HG02884 (cell line): ENCODE data around the gene KLK1.
"Not testable (repeated sequence)": the region's sequence is repeated elsewhere in the genome, so short reads cannot be mapped to it uniquely, and the experiment has no call there.

ENCODE experiments used
- ATAC-seq: cut with Tn5 transposase; IDR thresholded peaks from one replicate; pipeline ENCODE4 v1.9.1; 2021; ENCODE audit warnings: mild to moderate bottlenecking, moderate library complexity; ENCODE audit not compliant: unreplicated experiment

KLK1 gene

DNA sequence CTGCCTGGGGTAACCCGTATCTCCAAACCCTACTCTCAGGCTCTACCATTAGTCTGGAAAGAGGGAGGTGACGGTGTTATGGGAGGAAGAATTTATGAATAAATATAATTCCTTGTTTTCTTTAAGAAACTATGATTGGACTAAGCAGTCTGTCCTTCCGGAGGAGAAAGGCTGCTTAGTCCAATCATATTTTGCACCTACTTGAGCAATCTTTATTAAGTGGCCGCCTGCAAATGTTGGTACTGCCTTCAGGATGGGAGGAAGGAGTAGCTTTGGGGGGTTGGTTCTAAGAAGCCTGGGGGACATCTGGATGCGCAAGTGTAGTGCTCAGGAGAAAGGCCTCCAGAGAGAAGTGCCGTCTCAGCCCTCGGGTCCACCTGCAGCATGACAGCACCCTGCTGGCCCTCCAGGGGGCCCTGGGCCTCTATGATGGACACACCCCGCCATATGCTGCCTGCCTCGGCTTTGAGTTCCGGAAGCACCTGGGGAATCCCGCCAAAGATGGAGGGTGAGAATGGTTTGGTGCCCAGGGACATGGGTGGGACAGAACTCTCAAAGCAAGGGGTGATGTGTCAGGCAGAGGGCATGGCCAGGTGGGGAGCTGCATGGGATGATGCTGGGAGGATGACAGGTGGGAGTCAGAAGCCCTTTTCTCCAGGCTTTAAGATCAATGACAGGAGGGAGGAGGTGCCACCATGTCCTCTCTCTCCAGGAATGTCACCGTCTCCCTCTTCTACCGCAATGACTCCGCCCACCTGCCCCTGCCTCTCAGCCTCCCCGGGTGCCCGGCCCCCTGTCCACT lies 29.3 kb downstream of the KLK1 start:
- ATAC-seq = no peak

DNA sequence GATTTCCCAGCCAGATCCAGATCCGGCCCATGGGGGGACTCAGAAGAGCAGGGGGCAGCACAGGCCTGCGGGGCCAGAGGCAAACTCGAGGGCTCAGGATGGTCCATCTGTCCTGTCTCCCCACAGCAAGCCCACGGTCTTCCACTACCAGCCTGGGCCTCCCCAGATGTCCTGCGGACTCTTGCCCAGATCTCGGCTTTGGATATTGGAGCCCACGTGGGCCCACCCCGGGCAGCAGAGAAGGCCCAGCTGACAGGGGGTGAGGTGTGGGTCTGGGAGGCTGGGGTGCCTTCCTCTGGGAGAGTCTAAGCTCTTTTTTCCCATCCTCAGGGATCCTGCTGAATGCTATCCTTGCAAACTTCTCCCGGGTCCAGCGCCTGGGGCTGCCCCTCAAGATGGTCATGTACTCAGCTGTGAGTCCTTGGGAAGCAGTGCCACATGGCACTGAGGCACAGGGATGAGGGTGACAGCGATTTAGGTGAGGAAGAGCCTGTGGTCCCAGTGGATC lies 30.0 kb downstream of the KLK1 start:
- no peak for ATAC-seq

DNA sequence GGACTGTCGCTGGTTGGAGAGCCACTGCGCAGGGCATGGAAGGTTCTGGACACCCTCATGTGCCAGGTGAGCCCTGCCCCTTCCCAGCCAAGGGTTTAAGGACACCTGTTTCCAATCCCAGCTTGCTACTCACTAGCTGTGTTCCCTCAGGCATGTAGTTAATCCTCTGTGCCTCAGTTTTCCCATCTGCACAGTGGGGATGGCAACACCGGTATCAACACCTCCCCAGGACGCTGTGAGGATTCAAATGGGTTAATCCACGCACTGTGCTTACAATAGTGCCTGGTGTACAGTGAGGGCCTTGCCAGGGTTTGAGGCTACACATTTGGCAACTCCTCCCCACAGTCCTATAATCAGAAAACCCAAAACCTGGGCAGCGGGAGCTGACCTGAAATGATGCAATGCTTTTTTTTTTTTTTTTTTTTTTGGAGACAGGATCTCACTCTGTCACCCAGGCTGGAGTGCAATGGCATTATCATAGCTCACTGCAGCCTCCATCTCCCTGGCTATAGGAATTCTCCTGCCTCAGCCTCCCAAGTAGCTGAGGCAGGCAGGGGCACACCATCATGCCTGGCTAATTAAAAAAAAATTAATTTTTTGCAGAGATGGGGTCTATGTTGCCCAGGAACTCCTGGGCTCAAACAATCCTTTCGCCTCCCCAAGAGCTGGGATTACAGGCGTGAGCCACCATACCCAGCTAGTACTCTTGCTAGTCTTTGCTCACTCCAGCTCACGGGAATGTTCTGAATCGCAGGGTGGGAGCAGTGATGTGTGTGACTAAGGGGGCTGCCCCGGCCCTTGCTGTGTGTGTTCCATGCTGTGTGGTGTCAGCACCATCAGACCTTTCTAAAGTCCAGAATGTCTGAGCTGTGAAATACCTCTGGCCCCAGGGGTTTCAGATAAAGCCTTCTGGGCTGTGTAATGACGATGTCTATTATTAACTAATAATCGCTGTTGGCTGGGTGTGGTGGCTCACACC lies 31.0 kb downstream of the KLK1 start:
- ATAC-seq = no peak

DNA sequence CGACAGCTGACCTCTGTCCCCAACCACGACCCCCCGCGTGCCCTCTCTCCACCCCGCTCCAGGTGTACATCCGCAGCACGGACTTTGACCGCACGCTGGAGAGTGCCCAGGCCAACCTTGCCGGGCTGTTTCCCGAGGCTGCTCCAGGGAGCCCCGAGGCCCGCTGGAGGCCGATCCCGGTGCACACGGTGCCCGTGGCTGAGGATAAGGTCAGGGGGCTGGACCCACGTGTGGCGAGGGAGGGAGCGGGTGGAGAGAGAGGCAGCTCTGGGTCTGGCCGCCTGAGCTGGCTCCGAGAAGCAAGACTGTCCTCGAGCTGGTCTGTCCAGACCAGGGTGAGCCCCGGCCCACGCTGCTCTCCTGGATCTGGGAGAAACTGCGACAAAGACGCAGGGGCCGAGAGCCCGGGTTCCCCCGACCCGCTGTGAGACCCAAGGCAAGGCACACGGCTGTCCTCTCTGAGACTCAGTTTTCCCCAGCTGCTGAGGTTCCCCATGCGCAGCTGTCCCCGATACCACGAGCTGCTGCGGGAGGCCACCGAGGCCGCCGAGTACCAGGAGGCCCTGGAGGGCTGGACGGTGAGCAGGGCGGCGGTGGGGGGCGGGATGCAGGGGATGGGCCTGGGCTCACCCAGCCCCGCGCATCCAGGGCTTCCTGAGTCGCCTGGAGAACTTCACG lies 31.9 kb downstream of the KLK1 start:
- ATAC-seq = no peak

DNA sequence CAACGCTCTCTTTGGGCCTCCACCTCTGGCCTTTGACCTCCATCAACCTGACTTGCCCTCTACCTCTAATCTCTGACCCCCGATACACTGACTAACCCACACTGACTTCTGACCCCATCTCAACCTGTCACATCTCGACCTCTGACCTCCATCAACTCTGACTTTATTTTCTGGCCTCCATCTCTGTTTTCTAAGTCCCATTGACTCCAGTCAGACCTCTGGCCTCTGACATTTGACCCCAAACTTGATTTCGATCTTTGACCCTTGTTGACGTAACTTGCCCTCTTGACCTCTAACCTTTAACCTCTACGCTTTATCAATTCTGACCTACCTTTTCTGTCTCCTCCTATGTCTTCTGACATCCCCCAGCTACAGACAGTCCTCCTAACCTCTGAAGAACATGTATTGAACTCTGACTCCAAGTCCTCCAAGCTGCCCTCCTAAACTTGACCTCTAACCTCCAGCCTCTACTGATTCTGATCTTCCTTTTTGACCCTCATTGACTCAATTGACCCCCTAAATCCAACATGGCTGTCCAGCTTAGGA lies 32.6 kb downstream of the KLK1 start:
- no peak for ATAC-seq

DNA sequence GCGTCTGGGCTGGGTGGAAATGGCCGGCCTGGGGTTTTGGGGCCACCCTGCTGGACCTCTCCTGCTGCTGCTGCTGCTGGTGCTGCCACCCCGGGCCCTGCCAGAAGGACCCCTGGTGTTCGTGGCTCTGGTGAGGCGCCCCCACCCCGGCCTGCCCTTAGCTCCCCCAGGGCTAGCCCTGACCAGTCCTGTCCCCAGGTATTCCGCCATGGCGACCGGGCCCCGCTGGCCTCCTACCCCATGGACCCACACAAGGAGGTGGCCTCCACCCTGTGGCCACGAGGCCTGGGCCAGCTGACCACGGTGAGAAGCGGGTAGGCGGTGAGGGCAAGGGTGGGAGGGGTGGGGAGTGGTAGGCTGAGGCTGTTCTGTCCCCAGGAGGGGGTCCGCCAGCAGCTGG lies 33.2 kb downstream of the KLK1 start, which contains the start of gene ACP4:
TSS of gene ACP4 (plus strand) at position 20 of the 400 bp plus-strand sequence. CDS start at position 20, 0 bp downstream.
- ATAC-seq = no peak

DNA sequence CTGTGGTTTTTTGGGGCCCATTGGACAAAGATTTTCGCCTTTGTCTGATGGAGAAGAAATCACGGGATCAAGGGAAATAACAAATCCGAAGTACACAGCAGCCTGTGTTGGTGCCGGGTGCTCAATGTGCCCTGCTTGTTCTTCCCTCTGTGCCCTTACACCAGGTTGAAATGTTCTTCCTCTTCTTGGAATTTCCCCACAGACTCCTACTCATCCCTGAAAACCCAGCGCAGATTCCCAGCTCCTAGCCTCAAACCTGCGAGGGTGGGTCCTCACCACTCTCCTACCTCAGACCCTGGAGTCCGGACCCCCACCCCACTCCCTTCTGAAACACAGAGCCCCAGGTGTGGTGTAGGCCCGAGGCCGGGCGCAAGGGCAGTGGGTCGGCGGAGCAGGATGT lies 38.3 kb downstream of the KLK1 start:
- no peak for ATAC-seq

DNA sequence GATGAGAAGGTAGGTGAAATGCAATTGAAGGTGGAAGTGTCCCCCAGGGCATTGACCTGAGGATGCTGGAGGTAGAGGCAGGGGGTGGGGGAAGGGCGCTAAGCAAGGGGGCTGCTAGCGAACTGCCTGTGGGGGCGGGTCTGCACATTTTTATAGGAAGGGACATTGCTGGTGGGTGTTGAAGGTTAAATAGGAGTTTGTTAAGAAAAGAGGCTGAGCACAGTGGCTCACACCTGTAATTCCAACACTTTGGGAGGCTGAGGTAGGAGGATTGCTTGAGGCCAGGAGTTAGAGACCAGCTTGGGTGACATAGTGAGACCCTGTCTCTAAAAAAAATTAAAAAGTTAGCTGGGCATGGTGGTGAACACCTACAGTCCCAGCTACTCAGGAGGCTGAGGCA lies 38.9 kb downstream of the KLK1 start:
- no peak for ATAC-seq

DNA sequence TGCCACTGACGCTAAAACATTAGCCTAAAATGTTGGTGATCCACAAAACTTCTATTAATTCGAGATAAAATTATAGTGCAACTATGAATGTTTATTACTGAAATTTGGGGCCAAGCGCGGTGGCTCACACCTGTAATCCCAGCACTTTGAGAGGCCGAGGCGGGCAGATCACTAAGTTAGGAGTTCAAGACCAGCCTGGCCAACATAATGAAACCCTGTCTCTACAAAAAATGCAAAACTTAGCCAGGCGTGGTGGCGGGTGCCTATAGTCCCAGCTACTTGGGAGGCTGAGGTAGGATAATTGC lies 39.8 kb downstream of the KLK1 start:
- ATAC-seq = not testable (repeated sequence)

DNA sequence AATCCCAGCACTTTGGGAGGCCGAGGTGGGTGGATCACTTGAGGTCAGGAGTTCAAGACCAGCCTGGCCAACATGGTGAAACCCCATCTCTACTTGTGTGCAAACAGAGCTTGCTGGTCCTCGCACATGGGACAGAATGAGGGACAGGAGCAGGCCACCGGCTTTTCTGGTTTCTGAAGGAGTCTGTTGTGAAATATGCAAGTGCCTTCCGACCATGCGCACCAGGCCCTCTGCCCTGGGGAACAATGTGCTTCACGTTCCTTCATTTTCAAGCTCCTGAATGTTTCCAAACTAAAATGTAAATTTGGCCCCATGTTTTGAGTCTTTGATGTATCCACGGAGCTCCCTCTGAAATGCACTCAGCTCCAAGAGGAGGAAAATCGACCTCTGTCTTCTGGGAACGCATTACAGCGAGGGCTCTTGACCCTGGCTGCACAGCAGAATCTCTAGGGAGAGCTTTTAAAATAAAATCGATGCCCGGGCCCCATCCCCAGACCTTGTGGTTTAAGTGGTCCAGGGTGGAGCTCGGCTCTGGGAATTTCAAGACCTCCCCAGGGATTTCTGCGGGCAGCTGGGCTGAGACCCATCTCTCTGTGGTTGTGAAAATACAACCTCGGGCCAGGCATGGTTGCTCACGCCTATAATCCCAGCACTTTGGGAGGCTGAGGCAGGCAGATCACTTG lies 42.7 kb downstream of the KLK1 start:
- ATAC-seq = no peak

DNA sequence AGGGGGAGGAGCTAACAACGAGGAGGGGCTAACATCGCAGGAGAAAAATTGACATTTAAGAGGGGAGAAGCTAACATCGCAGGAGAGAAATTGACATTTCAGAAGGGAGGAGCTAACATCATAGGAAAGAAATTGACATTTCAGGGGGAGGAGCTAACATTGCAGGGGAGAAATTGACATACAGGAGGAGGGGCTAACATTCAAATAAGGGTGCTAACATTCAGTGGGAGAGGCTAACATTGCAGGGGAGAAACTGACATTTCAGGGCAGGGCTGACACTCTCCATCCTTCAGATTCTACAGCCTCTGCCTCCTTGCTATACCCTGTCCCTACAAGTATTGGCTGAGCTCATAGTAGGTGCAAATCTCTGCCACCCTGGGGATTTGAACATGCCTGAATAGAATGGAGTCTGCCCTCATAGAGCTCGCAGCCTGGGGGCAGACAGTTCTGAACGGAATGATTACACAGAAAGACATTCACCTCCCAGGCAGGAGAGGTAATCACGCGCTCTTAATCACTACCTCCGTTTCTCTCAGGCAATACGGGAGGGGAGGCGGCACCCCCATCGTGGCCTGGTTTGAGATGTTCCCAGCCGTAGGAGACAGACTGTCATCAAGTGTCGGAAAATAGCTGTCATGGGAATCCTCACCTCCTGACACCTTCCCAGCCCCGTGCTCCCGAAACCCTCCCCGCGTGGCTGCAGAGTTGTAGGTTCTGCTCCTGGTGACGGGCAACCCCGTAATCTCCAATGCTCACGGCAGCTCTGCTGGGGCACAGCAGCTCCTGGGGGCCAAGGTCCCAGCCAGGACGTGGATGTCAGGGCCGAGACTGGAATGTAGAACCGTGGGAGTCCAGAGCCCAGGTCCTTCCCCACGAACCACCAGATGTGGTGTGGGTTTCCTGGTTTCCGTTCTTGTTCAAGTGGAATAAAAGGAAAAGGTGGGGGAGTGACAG lies 43.8 kb downstream of the KLK1 start:
- no peak for ATAC-seq

DNA sequence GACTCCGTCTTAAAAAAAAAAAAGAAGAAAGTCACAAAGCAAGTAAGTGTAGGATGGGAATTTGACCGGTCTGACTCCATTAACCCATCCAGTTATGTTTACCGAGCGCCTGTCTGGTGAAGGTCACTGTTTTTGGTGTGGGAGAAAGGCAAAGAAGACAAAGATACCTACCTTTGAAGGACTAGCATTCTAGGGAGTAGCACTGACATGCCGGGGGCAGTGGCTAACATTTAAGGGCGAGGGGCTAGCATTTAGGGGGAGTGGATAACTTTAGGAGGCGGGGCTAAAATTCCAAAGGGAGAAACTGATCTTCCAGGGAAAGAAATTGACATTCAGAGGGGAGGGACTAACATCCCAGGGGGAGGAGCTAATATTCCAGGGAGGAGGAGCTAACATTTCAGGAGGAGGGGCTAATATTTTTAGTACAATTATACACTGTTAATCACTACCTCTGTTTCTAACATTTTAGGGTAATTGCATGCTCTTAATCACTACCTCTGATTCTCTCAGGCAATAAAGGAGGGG lies 44.6 kb downstream of the KLK1 start:
- ATAC-seq = no peak

DNA sequence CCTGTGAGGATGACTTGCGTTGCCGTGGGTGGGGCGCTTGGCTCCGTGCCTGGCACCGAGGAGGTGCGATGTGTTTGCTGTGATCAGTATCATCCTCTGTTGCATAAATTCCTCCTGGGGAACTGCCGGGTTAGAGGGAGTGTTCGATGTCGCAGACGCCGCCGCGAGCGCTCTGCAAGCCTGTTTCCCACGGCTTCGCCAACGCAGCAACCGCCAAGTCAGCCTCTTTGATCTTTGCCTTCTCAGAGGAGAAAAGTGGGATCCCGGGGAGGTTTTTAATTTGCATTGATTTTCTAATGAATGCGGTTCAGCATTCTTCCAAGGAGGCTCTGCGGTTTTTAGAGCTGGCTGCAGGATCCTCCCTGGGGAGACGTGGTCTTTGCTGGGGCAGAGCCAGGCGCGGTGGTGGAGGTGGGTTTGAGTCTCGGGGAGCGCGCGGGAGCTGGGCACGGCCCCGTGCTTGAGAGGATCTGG lies 45.7 kb downstream of the KLK1 start:
- no peak for ATAC-seq

DNA sequence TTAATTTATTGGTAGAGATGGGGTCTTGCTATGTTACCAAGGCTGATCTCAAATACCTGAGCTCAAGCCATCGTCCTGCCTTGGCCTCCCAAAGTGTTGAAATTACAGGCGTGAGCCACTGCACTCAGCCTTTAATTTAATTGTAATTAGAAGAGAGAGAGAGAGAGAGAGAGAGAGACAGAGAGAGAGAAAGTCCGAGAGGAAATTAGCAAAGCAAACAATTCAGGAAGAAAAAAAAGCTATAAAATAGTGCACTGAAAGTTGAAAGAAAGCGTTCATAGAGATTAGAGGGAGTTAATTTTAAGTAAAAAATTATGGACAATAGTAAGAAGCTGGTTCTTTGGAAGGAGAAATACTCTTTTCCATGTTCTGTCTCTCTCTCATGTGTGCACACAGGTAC lies 46.3 kb downstream of the KLK1 start:
- ATAC-seq = no peak

DNA sequence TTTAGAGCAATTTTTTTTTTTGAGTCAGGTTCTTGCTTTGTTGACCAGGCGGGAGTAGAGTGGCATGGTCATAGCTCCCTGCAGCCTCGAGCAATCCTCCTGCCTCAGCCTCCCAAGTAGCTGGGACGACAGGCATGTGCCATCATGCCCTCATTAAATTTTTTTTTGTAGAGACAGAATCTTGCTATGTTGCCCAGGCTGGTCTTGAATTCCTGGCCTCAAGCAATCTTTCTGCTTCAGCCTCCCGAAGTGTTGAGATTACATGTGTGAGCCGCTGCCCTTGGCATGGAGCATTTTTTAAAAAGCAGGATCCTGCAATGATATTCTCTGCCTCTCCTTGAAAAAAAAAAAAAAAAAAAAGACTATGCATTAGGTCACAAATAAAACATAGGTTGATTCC lies 47.5 kb downstream of the KLK1 start:
- ATAC-seq = no peak

DNA sequence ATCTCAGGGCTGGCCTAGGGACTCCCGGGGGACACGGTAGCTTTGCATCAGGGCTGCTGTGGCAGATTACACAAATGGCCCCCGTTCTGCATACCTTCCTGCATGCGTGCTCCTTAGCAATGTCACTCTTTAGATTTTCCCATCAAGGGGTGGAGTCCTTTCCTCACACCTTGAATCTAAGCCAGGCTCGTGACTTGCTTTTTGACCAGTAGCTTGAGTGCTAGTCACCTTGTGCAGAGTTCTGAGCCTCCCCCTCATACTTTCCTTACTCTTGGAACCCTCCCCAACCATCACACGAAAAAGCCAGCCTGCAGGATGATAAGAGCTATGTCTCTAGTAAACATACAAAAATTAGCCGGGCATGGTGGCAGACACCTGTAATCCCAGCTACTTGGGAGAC lies 50.1 kb downstream of the KLK1 start:
- not testable (repeated sequence) for ATAC-seq

DNA sequence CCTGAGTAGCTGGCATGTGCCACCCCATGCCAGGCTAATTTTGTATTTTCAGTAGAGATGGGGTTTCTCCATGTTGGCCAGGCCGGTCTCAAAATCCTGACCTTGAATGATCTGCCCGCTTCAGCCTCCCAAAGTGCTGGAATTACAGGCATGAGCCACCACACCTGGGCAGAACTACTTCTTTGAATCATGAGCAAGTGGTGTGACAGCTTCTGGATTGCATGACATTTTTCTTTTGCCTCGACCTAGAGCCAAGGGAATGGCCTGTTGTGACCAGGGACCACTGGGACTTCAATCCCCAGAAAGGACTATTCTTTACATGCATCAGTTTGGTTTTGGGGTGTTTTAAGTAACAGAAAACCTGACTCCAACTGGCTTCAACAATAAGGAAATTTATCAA lies 50.7 kb downstream of the KLK1 start:
- not testable (repeated sequence) for ATAC-seq

DNA sequence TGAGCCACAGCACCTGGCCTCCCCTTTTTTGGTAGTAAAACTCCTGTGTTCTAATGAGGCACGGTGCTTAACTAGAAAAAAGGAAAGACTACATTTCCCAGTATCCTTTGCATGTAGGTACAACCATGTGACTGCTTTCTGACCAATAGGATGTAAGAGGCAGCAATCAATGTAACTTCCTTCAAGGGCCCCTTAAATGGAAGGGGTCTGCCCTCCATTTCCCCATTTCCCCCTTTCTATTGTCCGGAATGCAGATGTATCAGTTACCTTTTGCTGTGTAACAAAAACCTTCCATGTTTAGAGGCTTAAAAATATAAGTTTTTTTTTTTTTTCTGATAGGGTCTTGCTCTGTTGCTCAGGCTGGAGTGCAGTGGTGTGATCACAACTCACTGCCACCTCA lies 51.1 kb downstream of the KLK1 start:
- ATAC-seq = no peak

DNA sequence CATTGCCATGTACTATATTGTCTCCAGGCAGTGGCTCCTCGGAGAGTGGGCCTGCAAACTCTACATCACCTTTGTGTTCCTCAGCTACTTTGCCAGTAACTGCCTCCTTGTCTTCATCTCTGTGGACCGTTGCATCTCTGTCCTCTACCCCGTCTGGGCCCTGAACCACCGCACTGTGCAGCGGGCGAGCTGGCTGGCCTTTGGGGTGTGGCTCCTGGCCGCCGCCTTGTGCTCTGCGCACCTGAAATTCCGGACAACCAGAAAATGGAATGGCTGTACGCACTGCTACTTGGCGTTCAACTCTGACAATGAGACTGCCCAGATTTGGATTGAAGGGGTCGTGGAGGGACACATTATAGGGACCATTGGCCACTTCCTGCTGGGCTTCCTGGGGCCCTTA lies 52.7 kb downstream of the KLK1 start:
- no peak for ATAC-seq
